HL-60 (cell line): ENCODE measurements around the gene ASCC3.
"Not testable (repeated sequence)": the region's sequence is repeated elsewhere in the genome, so short reads cannot be mapped to it uniquely, and the experiment has no call there.

ENCODE experiments used
- DNase-seq, 2 experiments: peaks; one replicate each; pipeline ENCODE4 v3.0.0-alpha.2; 2010 to 2020; ENCODE audit warnings: low read depth in 1 of 2, low spot score in 1 of 2
- H3K27ac ChIP-seq: fragments of 250-450 bp; sonication (Bioruptor Pico); replicated peaks from 2 replicates; pipeline ENCODE4 v1.5.1; 2020; ENCODE audit warnings: mild to moderate bottlenecking, moderate library complexity
- H3K27me3 ChIP-seq: fragments of 250-450 bp; sonication (Bioruptor Pico); 2 replicates; pipeline ENCODE4 v1.5.1; 2021; ENCODE audit warnings: mild to moderate bottlenecking, moderate library complexity; ENCODE audit not compliant: insufficient read depth, poor library complexity, severe bottlenecking
- H3K4me3 ChIP-seq: replicated peaks from 2 replicates; pipeline ENCODE4 v1.5.1; 2011; ENCODE audit warnings: mild to moderate bottlenecking, control low read depth, low read length; ENCODE audit not compliant: insufficient read depth
- CTCF ChIP-seq: IDR thresholded peaks from one replicate; pipeline ENCODE4 v1.5.1; 2011; ENCODE audit warnings: low read length, control low read depth, inconsistent platforms; ENCODE audit not compliant: insufficient read depth
- GABPA ChIP-seq: IDR thresholded peaks from 2 replicates; pipeline ENCODE4 v1.6.1; 2012; ENCODE audit warnings: low read depth
- POLR2AphosphoS5 ChIP-seq: IDR thresholded peaks from 2 replicates; pipeline ENCODE4 v1.6.1; 2012; ENCODE audit warnings: low read depth
- REST ChIP-seq: IDR thresholded peaks from 2 replicates; pipeline ENCODE4 v1.6.1; 2012; ENCODE audit warnings: low read depth; ENCODE audit not compliant: insufficient replicate concordance
- SPI1 ChIP-seq: IDR thresholded peaks from 2 replicates; pipeline ENCODE4 v1.6.1; 2012; ENCODE audit warnings: low read depth, mild to moderate bottlenecking, borderline replicate concordance

The ASCC3 gene

GRCh38 chr6:100838011-100838410, 43.1 kb downstream of the ASCC3 start:
- Histone ChIP-seq H3K27me3 (no peaks in the 10 kb centered on the region), H3K27ac (no peak overlapping the region), H3K4me3 (no peak overlapping the region)
- no peak for DNase-seq
- TF ChIP-seq POLR2AphosphoS5 (no peak), REST (no peak), SPI1 (no peak)

DNA sequence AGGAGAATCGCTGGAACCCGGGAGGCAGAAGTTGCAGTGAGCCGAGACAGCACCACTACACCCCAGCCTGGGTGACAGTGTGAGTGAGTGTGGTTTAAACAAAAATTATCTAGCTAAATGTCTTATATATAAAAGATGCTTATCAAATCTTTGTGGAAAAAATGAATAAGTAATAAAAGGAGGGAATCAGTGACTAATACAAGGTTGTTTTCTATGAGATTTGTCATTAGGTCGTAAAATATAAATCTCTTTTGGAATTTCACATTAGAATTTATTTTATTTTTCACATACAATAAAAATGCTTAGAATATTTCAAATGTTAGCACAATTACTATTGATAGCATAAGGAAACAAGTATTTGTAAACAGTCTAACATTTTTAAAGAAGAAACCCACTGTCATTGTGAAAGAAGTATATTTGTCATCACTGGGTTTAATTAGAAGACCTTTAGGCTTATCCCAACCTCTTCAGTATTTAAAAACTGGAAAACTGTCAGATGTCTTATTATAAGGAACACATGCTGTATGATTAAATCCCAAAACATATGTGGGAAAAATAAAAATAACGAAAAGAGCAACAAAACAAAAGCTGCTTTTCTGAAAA, 47.1 kb downstream of the ASCC3 start:
- no peak overlapping the region for H3K27ac ChIP-seq
- H3K4me3 ChIP-seq: no peak overlapping the region
- DNase-seq: no peak
- TF ChIP-seq SPI1 (no peak), GABPA (no peak), POLR2AphosphoS5 (no peak), REST (no peak), CTCF (no peak)
- H3K27me3 ChIP-seq: no peaks in the 10 kb centered on the region

- not testable (repeated sequence) for DNase-seq, H3K27ac ChIP-seq, H3K4me3 ChIP-seq, H3K27me3 ChIP-seq
Observed at GRCh38 chr6:100829077-100829595, 52.0 kb downstream of the ASCC3 start.

GRCh38 chr6:100823041-100823440, 58.1 kb downstream of the ASCC3 start:
- DNase-seq: no peak
- no peak overlapping the region for H3K4me3 ChIP-seq
- no peaks in the 10 kb centered on the region for H3K27me3 ChIP-seq
- TF ChIP-seq GABPA (no peak), CTCF (no peak), SPI1 (no peak), REST (no peak), POLR2AphosphoS5 (no peak)
- no peak overlapping the region for H3K27ac ChIP-seq
